Activated CD8-positive, alpha-beta T cell treated with anti-CD3 and anti-CD28 coated beads for 36 hours (primary cell): ENCODE data around the gene NAAA. TPM values are rescaled to one million over a fixed set of nuclear protein-coding genes. Genes with fewer than 3 reads are reported as not detected.

Experiments used
- ATAC-seq: fragments of 200-7000 bp; cut with Tn5 transposase; one replicate; pipeline ENCODE4 v1.10.0; 2021; ENCODE audit warnings: mild to moderate bottlenecking, moderate library complexity
- CTCF ChIA-PET: fragments of 350-600 bp; sonication (Branson Sonifier 250); formaldehyde crosslinking; loops from one replicate; lab custom pipeline; 2021; ENCODE audit warnings: antibody characterized with exemption; lab: Charles Lee
- POLR2A ChIA-PET: fragments of 350-600 bp; sonication (Branson Sonifier 250); formaldehyde crosslinking; loops from one replicate; lab custom pipeline; 2021; ENCODE audit warnings: antibody characterized with exemption; lab: Charles Lee
- DNase-seq: peaks from one replicate; pipeline ENCODE4 v3.0.0-alpha.2; 2020
- H3K27ac Mint-ChIP-seq: one replicate; pipeline ENCODE4 v1.8.0; 2021; ENCODE audit warnings: mild to moderate bottlenecking, mixed read lengths
- H3K27me3 Mint-ChIP-seq: one replicate; pipeline ENCODE4 v1.8.0; 2021; ENCODE audit warnings: mixed read lengths
- H3K36me3 Mint-ChIP-seq: one replicate; pipeline ENCODE4 v1.8.0; 2021; ENCODE audit warnings: low read depth, mixed read lengths
- H3K4me1 Mint-ChIP-seq: one replicate; pipeline ENCODE4 v1.8.0; 2021; ENCODE audit warnings: low read depth, mixed read lengths
- H3K4me3 Mint-ChIP-seq: one replicate; pipeline ENCODE4 v1.8.0; 2021; ENCODE audit warnings: mild to moderate bottlenecking, moderate library complexity, mixed read lengths
- H3K9me3 Mint-ChIP-seq: one replicate; pipeline ENCODE4 v1.8.0; 2021; ENCODE audit warnings: mixed read lengths
- CTCF ChIP-seq: fragments of 200-600 bp; IDR thresholded peaks from one replicate; pipeline ENCODE4 v1.8.0; 2022; ENCODE audit warnings: antibody characterized with exemption, mild to moderate bottlenecking
- intact Hi-C: fragments of 100-400 bp; cut with micrococcal nuclease; formaldehyde crosslinking; loops from one replicate; pipeline ENCODE4 v1.10.0; 2022
- total RNA-seq, 2 experiments: library from RNA; stranded (reverse); gene quantifications; one replicate each; pipeline ENCODE4 v1.2.3, GENCODE V29; 2021

The NAAA gene
- total RNA-seq, 2 experiments from 2014 or later, result 18.7 to 22.2 TPM

DNA sequence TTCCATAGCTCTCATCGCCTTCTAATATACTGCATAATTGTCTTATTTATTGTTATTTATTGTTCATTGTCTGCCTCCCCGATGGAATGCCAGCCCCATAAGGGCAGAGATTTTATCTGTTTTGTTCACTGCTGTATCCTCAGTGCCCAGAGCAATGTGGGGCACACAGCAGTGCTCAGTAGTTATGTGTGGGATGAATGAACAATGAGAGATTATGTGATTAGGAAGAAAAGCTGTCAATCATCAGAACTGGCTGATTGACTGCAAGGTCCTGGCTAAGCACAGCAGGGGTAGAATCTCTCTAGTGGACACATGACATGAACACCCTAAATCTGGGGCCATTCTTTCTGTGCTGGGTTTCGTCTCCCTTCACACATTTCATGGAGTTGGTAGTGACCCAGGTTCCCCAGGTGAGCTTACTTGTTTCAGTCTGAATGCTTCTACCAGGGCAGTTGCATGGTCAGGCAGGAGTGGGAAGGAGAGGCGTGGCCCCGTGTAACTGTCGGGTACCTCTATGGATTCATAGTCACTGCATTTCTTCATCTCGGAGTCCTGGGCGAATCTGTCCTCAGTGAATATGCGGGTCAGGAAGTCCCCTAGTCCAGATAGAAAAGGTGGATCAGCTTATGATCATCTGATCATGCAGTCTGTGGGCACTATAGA, 51.1 kb downstream of the NAAA start:
- Mint-ChIP-seq H3K36me3 (no peaks in the 10 kb centered on the region), H3K27ac (no peak overlapping the region), H3K9me3 (no peaks in the 10 kb centered on the region), H3K27me3 (no peaks in the 10 kb centered on the region), H3K4me3 (no peak overlapping the region), H3K4me1 (no peaks in the 10 kb centered on the region)
- ChIA-PET CTCF (no interaction called here), POLR2A (interaction anchor here (0.8 kb wide), 1 partner anchor 9 kb away, joined by 3 read pairs; no protein-coding TSS in a partner anchor)
- intact Hi-C loops, result loop anchor here (10.0 kb wide), 1 partner anchor 175 kb away; no protein-coding TSS in a partner anchor
- DNase-seq (no peak), ATAC-seq (no peak)
- no peak for TF ChIP-seq CTCF

- DNase-seq (no peak), ATAC-seq (no peak)
- Mint-ChIP-seq H3K4me3 (no peak overlapping the region), H3K36me3 (no peaks in the 10 kb centered on the region), H3K4me1 (no peaks in the 10 kb centered on the region), H3K9me3 (no peaks in the 10 kb centered on the region), H3K27me3 (no peaks in the 10 kb centered on the region), H3K27ac (no peak overlapping the region)
- CTCF ChIA-PET, result interaction anchor here (2.5 kb wide), 1 partner anchor 10 kb away, joined by 11 read pairs; no protein-coding TSS in a partner anchor
- intact Hi-C loops, result no loop called here
- POLR2A ChIA-PET, result no interaction called here
- no peak for TF ChIP-seq CTCF
Measured at GRCh38 chr4:75886104-75886503, 54.7 kb downstream of the NAAA start.

- ATAC-seq (no peak), DNase-seq (no peak)
- no peak for TF ChIP-seq CTCF
- Mint-ChIP-seq H3K27me3 (no peaks in the 10 kb centered on the region), H3K4me1 (no peaks in the 10 kb centered on the region), H3K27ac (no peak overlapping the region), H3K9me3 (no peaks in the 10 kb centered on the region), H3K36me3 (no peaks in the 10 kb centered on the region), H3K4me3 (no peak overlapping the region)
- CTCF ChIA-PET, result interaction anchor here (1.2 to 1.7 kb wide), 2 partner anchors 11 to 14 kb away, joined by 3 to 8 read pairs; no protein-coding TSS in a partner anchor
- POLR2A ChIA-PET, result no interaction called here
- intact Hi-C loops, result no loop called here
Measured at GRCh38 chr4:75881476-75881875, 59.3 kb downstream of the NAAA start.

DNA sequence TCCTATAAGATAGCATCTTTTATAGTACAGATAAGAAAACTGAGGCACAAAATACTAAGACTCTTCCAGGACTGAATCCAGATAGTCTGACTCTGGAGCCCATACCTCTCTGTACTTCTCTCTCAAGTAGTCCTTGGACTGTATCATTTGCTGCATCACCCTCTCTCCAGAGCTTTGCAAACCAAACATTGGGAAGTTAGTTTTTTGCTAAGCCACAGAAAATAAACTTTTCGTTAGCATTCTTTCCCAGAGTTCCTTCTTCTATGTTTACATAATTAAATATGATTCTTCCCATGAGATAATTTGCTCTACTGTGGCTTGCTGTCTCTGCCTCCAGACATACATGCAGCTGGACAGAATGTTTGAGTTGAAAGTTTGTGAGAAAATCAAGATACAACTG, 60.5 kb downstream of the NAAA start:
- Mint-ChIP-seq H3K27ac (no peak overlapping the region), H3K4me3 (no peak overlapping the region), H3K36me3 (no peaks in the 10 kb centered on the region), H3K27me3 (no peaks in the 10 kb centered on the region), H3K9me3 (no peaks in the 10 kb centered on the region), H3K4me1 (no peaks in the 10 kb centered on the region)
- ATAC-seq (no peak), DNase-seq (no peak)
- ChIA-PET POLR2A (no interaction called here), CTCF (no interaction called here)
- intact Hi-C loops, result no loop called here
- no peak for TF ChIP-seq CTCF

DNA sequence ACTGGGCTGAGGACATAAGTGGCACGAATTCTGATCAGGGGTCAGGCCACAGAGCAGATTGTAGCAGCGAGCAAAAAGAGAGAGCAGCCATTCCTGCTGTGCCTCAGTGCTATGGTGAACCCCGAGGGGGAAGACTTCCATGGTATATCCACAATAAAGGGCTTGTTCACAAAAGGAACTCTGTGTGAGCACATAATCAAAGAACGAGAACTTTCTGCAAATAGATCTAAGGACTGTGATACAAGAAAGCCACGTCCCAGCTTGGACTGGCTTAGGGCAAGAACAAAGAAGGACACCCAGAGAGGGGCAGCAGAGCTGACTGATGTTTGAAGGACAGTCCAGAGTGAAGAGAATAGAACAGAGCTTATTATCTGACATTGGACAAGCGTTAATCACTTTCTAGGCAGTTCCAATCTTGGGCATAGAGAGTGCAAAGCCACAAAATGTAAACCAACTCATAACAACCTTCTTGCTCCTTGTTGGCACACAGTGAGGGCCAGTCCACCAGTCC, 62.5 kb downstream of the NAAA start:
- Mint-ChIP-seq H3K27ac (no peak overlapping the region), H3K9me3 (no peaks in the 10 kb centered on the region), H3K4me1 (no peaks in the 10 kb centered on the region), H3K36me3 (no peaks in the 10 kb centered on the region), H3K27me3 (no peaks in the 10 kb centered on the region), H3K4me3 (no peak overlapping the region)
- ATAC-seq, result no peak
- TF ChIP-seq CTCF, result no peak
- ChIA-PET POLR2A (no interaction called here), CTCF (interaction anchor here (1.8 kb wide), 1 partner anchor 18 kb away, joined by 6 read pairs; no protein-coding TSS in a partner anchor)
- intact Hi-C loops, result no loop called here
- no peak for DNase-seq
